SKM-1 treated with dmso at 0.1 percent for 144 hours (cell line): ENCODE data around the gene PRELID2.
A peak's percentile ranks its signal among the peaks of the same experiment; 100 is the strongest.
"Not testable (repeated sequence)": the region's sequence is repeated elsewhere in the genome, so short reads cannot be mapped to it uniquely, and the experiment has no call there.

Experiments used
- DNase-seq: peaks from one replicate; lab custom pipeline; 2025; ENCODE audit not compliant: unreplicated experiment; lab: John Stamatoyannopoulos, UW

PRELID2 gene

GRCh38 chr5:145752534-145752933, 82.6 kb downstream of the PRELID2 start:
- no peak for DNase-seq

GRCh38 chr5:145750199-145750598, 84.9 kb downstream of the PRELID2 start:
- no peak for DNase-seq

- no peak for DNase-seq
Measured at GRCh38 chr5:145743396-145744061, 91.6 kb downstream of the PRELID2 start.

GRCh38 chr5:145739843-145740242, 95.3 kb downstream of the PRELID2 start:
- peak; percentile 39 for DNase-seq

GRCh38 chr5:145738227-145738626, 96.9 kb downstream of the PRELID2 start:
- DNase-seq = no peak

GRCh38 chr5:145737578-145737977, 97.6 kb downstream of the PRELID2 start:
- DNase-seq = no peak

- DNase-seq = not testable (repeated sequence)
Measured at GRCh38 chr5:145729956-145730355, 105.2 kb downstream of the PRELID2 start.

- no peak for DNase-seq
Measured at GRCh38 chr5:145723516-145723915, 111.6 kb downstream of the PRELID2 start.

GRCh38 chr5:145718956-145719355, 116.2 kb downstream of the PRELID2 start:
- no peak for DNase-seq

- no peak for DNase-seq
Measured at GRCh38 chr5:145715412-145715811, 119.7 kb downstream of the PRELID2 start.

GRCh38 chr5:145712245-145712644, 122.9 kb downstream of the PRELID2 start:
- DNase-seq = no peak

GRCh38 chr5:145711417-145711816, 123.7 kb downstream of the PRELID2 start:
- no peak for DNase-seq
